WTC11 (cell line): ENCODE data around the gene RIPOR3.

ENCODE experiments used
- ATF3 ChIP-seq: sonication (generic); formaldehyde crosslinking; conservative IDR thresholded peaks from 2 replicates; pipeline ENCODE4 v1.8.1; 2022; ENCODE audit warnings: mild to moderate bottlenecking, missing genetic modification reagents
- CREB1 ChIP-seq: sonication (generic); formaldehyde crosslinking; IDR thresholded peaks from 2 replicates; pipeline ENCODE4 v1.8.0; 2023; ENCODE audit warnings: mild to moderate bottlenecking, missing genetic modification reagents
- CTCF ChIP-seq: fragments of 200-600 bp; IDR thresholded peaks from 2 replicates; pipeline ENCODE4 v1.8.0; 2022; ENCODE audit warnings: antibody characterized with exemption
- KAT7 ChIP-seq: sonication (generic); formaldehyde crosslinking; IDR thresholded peaks from 2 replicates; pipeline ENCODE4 v1.8.1; 2023; ENCODE audit warnings: missing genetic modification reagents, mild to moderate bottlenecking, borderline replicate concordance
- TCF7 ChIP-seq: sonication (generic); formaldehyde crosslinking; IDR thresholded peaks from 2 replicates; pipeline ENCODE4 v1.8.0; 2022; ENCODE audit warnings: mild to moderate bottlenecking, low read depth, missing genetic modification reagents, moderate library complexity
- TEAD4 ChIP-seq: sonication (generic); formaldehyde crosslinking; IDR thresholded peaks from 2 replicates; pipeline ENCODE4 v1.8.0; 2022; ENCODE audit warnings: mild to moderate bottlenecking, missing genetic modification reagents
- USF2 ChIP-seq: sonication (generic); formaldehyde crosslinking; IDR thresholded peaks from 2 replicates; pipeline ENCODE4 v1.8.1; 2023; ENCODE audit warnings: mild to moderate bottlenecking, missing genetic modification reagents, moderate library complexity
- ZBTB21 ChIP-seq: sonication (generic); formaldehyde crosslinking; IDR thresholded peaks from 2 replicates; pipeline ENCODE4 v1.8.1; 2023; ENCODE audit warnings: mild to moderate bottlenecking, missing genetic modification reagents, borderline replicate concordance

- TF ChIP-seq CTCF (no peak), TEAD4 (no peak), USF2 (CRISPR knock-in tag) (no peak), TCF7 (no peak), ATF3 (CRISPR knock-in tag) (no peak), CREB1 (CRISPR knock-in tag) (no peak), KAT7 (no peak), ZBTB21 (CRISPR knock-in tag) (no peak)
Observed at GRCh38 chr20:50683570-50683969, 7.8 kb downstream of the RIPOR3 start.
